GM18861 (cell line): ENCODE data around the gene ARHGAP23.
"Not testable (repeated sequence)": the region's sequence is repeated elsewhere in the genome, so short reads cannot be mapped to it uniquely, and the experiment has no call there.

Experiments used
- ATAC-seq: cut with Tn5 transposase; IDR thresholded peaks from one replicate; pipeline ENCODE4 v1.9.1; 2021; ENCODE audit not compliant: unreplicated experiment

ARHGAP23 gene

GRCh38 chr17:38460716-38461630 lies 32.7 kb downstream of the ARHGAP23 start:
- no peak for ATAC-seq

- no peak for ATAC-seq
Observed at GRCh38 chr17:38461683-38462082, 33.4 kb downstream of the ARHGAP23 start.

- ATAC-seq = no peak
Observed at GRCh38 chr17:38463451-38463858, 35.2 kb downstream of the ARHGAP23 start.

- ATAC-seq = no peak
Observed at GRCh38 chr17:38464251-38464722, 36.0 kb downstream of the ARHGAP23 start.

- ATAC-seq = no peak
Observed at GRCh38 chr17:38464723-38465390, 36.6 kb downstream of the ARHGAP23 start.

GRCh38 chr17:38465391-38466345 lies 37.4 kb downstream of the ARHGAP23 start:
- ATAC-seq = no peak

GRCh38 chr17:38466346-38467315 lies 38.4 kb downstream of the ARHGAP23 start:
- no peak for ATAC-seq

GRCh38 chr17:38467491-38467890 lies 39.2 kb downstream of the ARHGAP23 start:
- no peak for ATAC-seq

GRCh38 chr17:38469875-38470274 lies 41.6 kb downstream of the ARHGAP23 start:
- ATAC-seq = no peak

- not testable (repeated sequence) for ATAC-seq
Observed at GRCh38 chr17:38471253-38471652, 43.0 kb downstream of the ARHGAP23 start.

- ATAC-seq = not testable (repeated sequence)
Observed at GRCh38 chr17:38474666-38475065, 46.4 kb downstream of the ARHGAP23 start.

- ATAC-seq = no peak
Observed at GRCh38 chr17:38476549-38476948, 48.3 kb downstream of the ARHGAP23 start.

GRCh38 chr17:38477417-38477816 lies 49.2 kb downstream of the ARHGAP23 start:
- not testable (repeated sequence) for ATAC-seq

- not testable (repeated sequence) for ATAC-seq
Observed at GRCh38 chr17:38477951-38478350, 49.7 kb downstream of the ARHGAP23 start.

- not testable (repeated sequence) for ATAC-seq
Observed at GRCh38 chr17:38478667-38479066, 50.4 kb downstream of the ARHGAP23 start.

GRCh38 chr17:38482039-38482699 lies 53.9 kb downstream of the ARHGAP23 start:
- ATAC-seq = not testable (repeated sequence)

GRCh38 chr17:38482700-38483043 lies 54.4 kb downstream of the ARHGAP23 start:
- not testable (repeated sequence) for ATAC-seq

- not testable (repeated sequence) for ATAC-seq
Observed at GRCh38 chr17:38484242-38485145, 56.2 kb downstream of the ARHGAP23 start.
